Upper lobe of left lung (tissue), 6 donors: ENCODE results near the gene TTBK2. TPM values are rescaled to one million over a fixed set of nuclear protein-coding genes. Genes with fewer than 3 reads are reported as not detected.

Experiments
- ATAC-seq, 2 donors: fragments of 200-7000 bp; cut with Tn5 transposase; one replicate each; pipeline ENCODE4 v1.9.1; 2022; ENCODE audit warnings: mild to moderate bottlenecking in 2 of 2, moderate library complexity in 2 of 2; ENCODE audit not compliant: low FRiP score in 2 of 2
- DNase-seq, 2 donors: peaks; one replicate each; pipeline ENCODE4 v3.0.0-alpha.2; 2019 to 2020
- H3K27ac ChIP-seq, 4 donors: fragments of 200-600 bp; sonication (generic); one replicate each; pipeline ENCODE4 v1.5.1; 2016 to 2019
- H3K27me3 ChIP-seq, 4 donors: fragments of 200-600 bp; sonication (generic); one replicate each; pipeline ENCODE4 v1.5.1; 2017 to 2019
- H3K36me3 ChIP-seq, 4 donors: fragments of 200-600 bp; sonication (generic); one replicate each; pipeline ENCODE4 v1.5.1; 2016 to 2019
- H3K4me1 ChIP-seq, 4 donors: fragments of 200-600 bp; sonication (generic); one replicate each; pipeline ENCODE4 v1.5.1; 2018 to 2019
- H3K4me3 ChIP-seq, 4 donors: fragments of 200-600 bp; sonication (generic); one replicate each; pipeline ENCODE4 v1.5.1; 2017 to 2019; ENCODE audit warnings: mild to moderate bottlenecking in 2 of 4, moderate library complexity in 1 of 4
- H3K9me3 ChIP-seq, 4 donors: fragments of 200-600 bp; sonication (generic); one replicate each; pipeline ENCODE4 v1.5.1; 2018 to 2019
- EP300 ChIP-seq, 4 donors: sonication (generic); formaldehyde crosslinking; IDR thresholded peaks; one replicate each; pipeline ENCODE4 v1.5.1; 2017; ENCODE audit warnings: antibody characterized with exemption in 4 of 4, control low read depth in 2 of 4
- POLR2A ChIP-seq, 4 donors: fragments of 450-650 bp; IDR thresholded peaks; one replicate each; pipeline ENCODE4 v1.5.1; 2016 to 2017; ENCODE audit warnings: antibody characterized with exemption in 4 of 4, mild to moderate bottlenecking in 2 of 4
- POLR2AphosphoS5 ChIP-seq, 2 donors: sonication (generic); formaldehyde crosslinking; IDR thresholded peaks; one replicate each; pipeline ENCODE4 v1.5.1; 2017; ENCODE audit warnings: antibody characterized with exemption in 2 of 2
- WGBS, 2 donors: methylation state at CpG; one replicate each; pipeline ENCODE4 v1.1.5; 2017 to 2018; 5-methylcytosine and 5-hydroxymethylcytosine counted together
- total RNA-seq, 6 donors: library from RNA; depleted of rRNA in 4 of 6; stranded (reverse); fragments of >200 nt in 4 of 6; gene quantifications; one replicate each; pipeline versions ENCODE4 v1.1.0 to v1.2.1, GENCODE V29; 2016 to 2021
- TF ChIP-seq, protein P1 (sequence below), 6 experiments: fragments of 450-650 bp in 4 of 6; fragments of 200-600 bp in 2 of 6; sonication (generic) in 2 of 6; IDR thresholded peaks; one replicate each; pipeline ENCODE4 v1.5.1; 2016 to 2019; ENCODE audit warnings: antibody characterized with exemption in 6 of 6
- donor health status: DM: no; HTN: no; CAD: no; lungs with moderate emphysema.
- donor health status: DM: no; HTN: yes; CAD: no; lungs with severe emphysema.

Gene TTBK2
- total RNA-seq, 6 donors from 2014 or later, result 8.2 to 28.3 (median 13.2) TPM

- WGBS, 2 donors, result 90 to 96% methylated on average over 2 of the region's 2 CpGs
- Histone ChIP-seq H3K4me3 (no peak overlapping the region), H3K9me3 (no peaks in the 10 kb centered on the region), H3K4me1 (no peaks in the 10 kb centered on the region), H3K27ac (no peak overlapping the region), H3K27me3 (no peaks in the 10 kb centered on the region), H3K36me3 (no peaks in the 10 kb centered on the region)
- DNase-seq, result no peak
- TF ChIP-seq, protein P1, sequence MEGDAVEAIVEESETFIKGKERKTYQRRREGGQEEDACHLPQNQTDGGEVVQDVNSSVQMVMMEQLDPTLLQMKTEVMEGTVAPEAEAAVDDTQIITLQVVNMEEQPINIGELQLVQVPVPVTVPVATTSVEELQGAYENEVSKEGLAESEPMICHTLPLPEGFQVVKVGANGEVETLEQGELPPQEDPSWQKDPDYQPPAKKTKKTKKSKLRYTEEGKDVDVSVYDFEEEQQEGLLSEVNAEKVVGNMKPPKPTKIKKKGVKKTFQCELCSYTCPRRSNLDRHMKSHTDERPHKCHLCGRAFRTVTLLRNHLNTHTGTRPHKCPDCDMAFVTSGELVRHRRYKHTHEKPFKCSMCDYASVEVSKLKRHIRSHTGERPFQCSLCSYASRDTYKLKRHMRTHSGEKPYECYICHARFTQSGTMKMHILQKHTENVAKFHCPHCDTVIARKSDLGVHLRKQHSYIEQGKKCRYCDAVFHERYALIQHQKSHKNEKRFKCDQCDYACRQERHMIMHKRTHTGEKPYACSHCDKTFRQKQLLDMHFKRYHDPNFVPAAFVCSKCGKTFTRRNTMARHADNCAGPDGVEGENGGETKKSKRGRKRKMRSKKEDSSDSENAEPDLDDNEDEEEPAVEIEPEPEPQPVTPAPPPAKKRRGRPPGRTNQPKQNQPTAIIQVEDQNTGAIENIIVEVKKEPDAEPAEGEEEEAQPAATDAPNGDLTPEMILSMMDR (IDR thresholded peaks at IDR 0.05), result no peak
- no peak for TF ChIP-seq POLR2AphosphoS5 (IDR thresholded peaks at IDR 0.05)
- no peak for TF ChIP-seq EP300 (IDR thresholded peaks at IDR 0.05)
- TF ChIP-seq POLR2A (IDR thresholded peaks at IDR 0.05), result no peak
- ATAC-seq, result no peak
Observed at GRCh38 chr15:42868683-42869082, 51.9 kb downstream of the TTBK2 start.

- DNase-seq, result no peak
- H3K27me3 ChIP-seq, result no peaks in the 10 kb centered on the region
- TF ChIP-seq POLR2AphosphoS5 (IDR thresholded peaks at IDR 0.05), result no peak
- no peak for TF ChIP-seq EP300 (IDR thresholded peaks at IDR 0.05)
- TF ChIP-seq POLR2A (IDR thresholded peaks at IDR 0.05), result no peak
- TF ChIP-seq, protein P1 (IDR thresholded peaks at IDR 0.05), result no peak
- no peak for ATAC-seq
- no peak overlapping the region for H3K27ac ChIP-seq
- H3K9me3 ChIP-seq, result no peaks in the 10 kb centered on the region
- H3K4me3 ChIP-seq, result no peak overlapping the region
- H3K36me3 ChIP-seq, result no peaks in the 10 kb centered on the region
- WGBS, 2 donors, result 64 to 70% methylated on average over 2 of the region's 2 CpGs
- no peaks in the 10 kb centered on the region for H3K4me1 ChIP-seq
Observed at GRCh38 chr15:42863572-42864239, 56.9 kb downstream of the TTBK2 start.

DNA sequence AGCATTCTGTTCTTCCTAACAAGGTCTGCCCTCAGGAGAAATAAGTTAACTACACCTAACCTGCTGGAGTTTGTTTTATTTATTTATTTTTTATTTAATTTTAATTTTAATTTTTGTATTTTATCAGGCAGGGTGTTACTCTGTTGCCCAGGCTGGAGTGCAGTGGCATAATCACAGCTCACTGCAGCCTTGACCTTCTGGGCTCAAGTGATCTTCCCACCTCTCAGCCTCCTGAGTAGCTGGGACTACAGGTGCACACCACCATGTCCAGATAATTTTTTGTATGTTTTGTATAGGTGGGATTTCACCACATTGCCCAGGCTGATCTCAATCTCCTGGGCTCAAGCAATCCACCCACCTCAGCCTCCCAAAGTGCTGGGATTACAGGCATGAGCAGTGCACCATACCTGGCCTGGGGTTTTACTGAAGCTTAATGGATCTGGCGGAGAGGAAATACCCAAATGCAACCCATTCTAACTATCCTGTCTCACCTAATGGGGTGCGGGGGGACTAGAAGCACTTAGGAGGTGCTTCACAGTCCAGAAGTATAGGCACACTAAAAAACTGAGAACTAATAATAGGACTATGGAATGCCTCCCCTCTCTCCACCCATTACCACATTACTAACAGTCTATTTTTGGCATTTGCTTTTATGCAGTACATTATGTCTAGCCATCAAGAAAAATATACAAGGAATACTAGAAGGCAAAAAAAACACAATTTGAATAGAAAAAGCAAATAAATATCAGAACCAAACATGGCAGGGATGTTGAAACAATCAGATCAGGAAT, 61.4 kb downstream of the TTBK2 start:
- Histone ChIP-seq H3K9me3 (no peaks in the 10 kb centered on the region), H3K36me3 (no peaks in the 10 kb centered on the region), H3K4me1 (no peaks in the 10 kb centered on the region), H3K27me3 (no peaks in the 10 kb centered on the region), H3K4me3 (no peak overlapping the region), H3K27ac (no peak overlapping the region)
- TF ChIP-seq EP300 (IDR thresholded peaks at IDR 0.05), result no peak
- WGBS, 2 donors, result 89 to 100% methylated on average over 2 of the region's 2 CpGs
- DNase-seq (no peak), ATAC-seq (no peak)

- Histone ChIP-seq H3K9me3 (no peaks in the 10 kb centered on the region), H3K4me1 (no peaks in the 10 kb centered on the region), H3K27me3 (no peaks in the 10 kb centered on the region), H3K36me3 (peaks cover 0 to 2% (median 0%) of the 10 kb centered on the region in 4 donors), H3K4me3 (no peak overlapping the region), H3K27ac (no peak overlapping the region)
- TF ChIP-seq, protein P1 (IDR thresholded peaks at IDR 0.05), result no peak
- ATAC-seq, result no peak
- no peak for DNase-seq
- WGBS, 2 donors, result 79 to 82% methylated on average over 2 of the region's 2 CpGs
Observed at GRCh38 chr15:42858540-42858939, 62.0 kb downstream of the TTBK2 start.

DNA sequence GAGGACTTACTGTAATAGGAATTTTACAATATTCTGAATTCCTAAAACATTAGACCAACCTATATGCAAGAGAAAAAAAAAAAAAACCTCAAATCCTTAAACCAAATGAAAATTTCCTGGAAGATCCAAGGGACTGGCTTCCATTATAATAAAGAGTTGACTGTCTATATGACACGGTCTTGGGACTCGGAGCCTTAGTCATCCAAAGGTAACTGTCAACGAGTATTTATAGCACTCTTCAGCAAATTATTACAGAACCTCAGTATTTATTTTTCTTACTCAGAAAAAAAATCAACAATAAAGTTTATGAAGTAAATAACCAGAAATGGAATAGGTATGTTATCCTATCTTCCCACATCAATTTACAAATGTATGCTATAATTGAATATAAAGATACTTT, 66.0 kb downstream of the TTBK2 start:
- Histone ChIP-seq H3K36me3 (peaks cover 0 to 9% (median 0%) of the 10 kb centered on the region in 4 donors), H3K27ac (no peak overlapping the region), H3K4me3 (no peak overlapping the region), H3K4me1 (no peaks in the 10 kb centered on the region), H3K27me3 (no peaks in the 10 kb centered on the region), H3K9me3 (no peaks in the 10 kb centered on the region)
- TF ChIP-seq, protein P1 (IDR thresholded peaks at IDR 0.05), result no peak
- TF ChIP-seq POLR2AphosphoS5 (IDR thresholded peaks at IDR 0.05), result no peak
- no peak for TF ChIP-seq POLR2A (IDR thresholded peaks at IDR 0.05)
- no peak for TF ChIP-seq EP300 (IDR thresholded peaks at IDR 0.05)
- DNase-seq (no peak), ATAC-seq (no peak)
- 93 to 98% methylated on average over 3 of the region's 3 CpGs for WGBS, 2 donors
